ENCODE data around the gene DNAH11. TPM values are rescaled to one million over a fixed set of nuclear protein-coding genes. Genes with fewer than 3 reads are reported as not detected.

Gene DNAH11
- total RNA-seq, 1 experiment from 2014 or later: 2.0 TPM

DNA sequence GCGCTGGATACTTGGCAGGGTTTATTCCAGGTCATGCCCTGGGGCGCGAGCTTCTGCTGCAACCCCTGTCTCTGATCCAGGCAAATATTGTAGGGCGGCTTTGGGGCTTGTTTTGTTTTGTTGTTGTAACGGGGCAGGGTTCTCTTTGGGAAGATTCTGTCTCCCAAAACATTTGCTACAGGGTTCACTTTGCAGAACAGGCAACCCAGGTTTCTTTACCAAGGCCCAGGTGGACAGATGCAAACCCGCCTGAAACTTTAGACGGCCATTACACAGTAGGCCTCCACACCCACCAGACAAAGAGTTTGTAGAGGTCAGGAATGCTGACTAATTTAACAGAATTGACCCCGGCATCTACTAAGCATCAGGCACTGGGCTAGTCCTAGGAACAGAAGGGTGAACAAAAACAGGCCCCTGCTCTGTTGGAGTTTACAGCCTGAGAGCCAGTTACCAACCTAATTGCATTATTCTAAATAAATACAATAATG lies 403.4 kb downstream of the DNAH11 start:
- no TSS peak for BruUV-seq (replicated peaks)
- Mint-ChIP-seq H3K27me3 (ENCODE audit: insufficient read depth, unreplicated experiment) (peaks cover 7% of the 10 kb centered on the region), H3K9me3 (ENCODE audit: unreplicated experiment) (no peaks in the 10 kb centered on the region), H3K27ac (ENCODE audit: unreplicated experiment) (peak overlapping the region; percentile 86), H3K36me3 (ENCODE audit: insufficient read depth, unreplicated experiment) (no peaks in the 10 kb centered on the region), H3K4me1 (ENCODE audit: low read depth, unreplicated experiment) (peaks cover 12% of the 10 kb centered on the region), H3K4me3 (ENCODE audit: unreplicated experiment) (peak overlapping the region; percentile 73)
- CTCF ChIA-PET: interaction anchor here (0.8 kb wide), 1 partner anchor 137 kb away, joined by 4 read pairs; no protein-coding TSS in a partner anchor
- no peak for DNase-seq
- Histone ChIP-seq H3K4me3 (ENCODE audit: low read depth, low read length) (peak overlapping the region; percentile 64), H3K36me3 (ENCODE audit: control insufficient read depth, insufficient read depth, low read length) (no peaks in the 10 kb centered on the region), H3K9me3 (no peaks in the 10 kb centered on the region), H3K4me1 (0 out of 2 replicates have a peak, but pooled peaks cover 8% of the 10 kb centered on the region), H3K27me3 (replicated peaks; ENCODE audit: control insufficient read depth, insufficient read depth, low read length) (peaks cover 2% of the 10 kb centered on the region; the same call in 1 of the 2 replicates)
- intact Hi-C loops (cut with micrococcal nuclease; ENCODE audit: unreplicated experiment): no loop called here
- TF ChIP-seq, protein P1, sequence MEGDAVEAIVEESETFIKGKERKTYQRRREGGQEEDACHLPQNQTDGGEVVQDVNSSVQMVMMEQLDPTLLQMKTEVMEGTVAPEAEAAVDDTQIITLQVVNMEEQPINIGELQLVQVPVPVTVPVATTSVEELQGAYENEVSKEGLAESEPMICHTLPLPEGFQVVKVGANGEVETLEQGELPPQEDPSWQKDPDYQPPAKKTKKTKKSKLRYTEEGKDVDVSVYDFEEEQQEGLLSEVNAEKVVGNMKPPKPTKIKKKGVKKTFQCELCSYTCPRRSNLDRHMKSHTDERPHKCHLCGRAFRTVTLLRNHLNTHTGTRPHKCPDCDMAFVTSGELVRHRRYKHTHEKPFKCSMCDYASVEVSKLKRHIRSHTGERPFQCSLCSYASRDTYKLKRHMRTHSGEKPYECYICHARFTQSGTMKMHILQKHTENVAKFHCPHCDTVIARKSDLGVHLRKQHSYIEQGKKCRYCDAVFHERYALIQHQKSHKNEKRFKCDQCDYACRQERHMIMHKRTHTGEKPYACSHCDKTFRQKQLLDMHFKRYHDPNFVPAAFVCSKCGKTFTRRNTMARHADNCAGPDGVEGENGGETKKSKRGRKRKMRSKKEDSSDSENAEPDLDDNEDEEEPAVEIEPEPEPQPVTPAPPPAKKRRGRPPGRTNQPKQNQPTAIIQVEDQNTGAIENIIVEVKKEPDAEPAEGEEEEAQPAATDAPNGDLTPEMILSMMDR (IDR thresholded peaks at IDR 0.05; ENCODE audit: insufficient read depth in 1 of 2, low read depth in 1 of 2, low read length in 1 of 2, severe bottlenecking in 1 of 2, unreplicated experiment in 1 of 2): no peak
- POLR2A ChIA-PET: no interaction called here

DNA sequence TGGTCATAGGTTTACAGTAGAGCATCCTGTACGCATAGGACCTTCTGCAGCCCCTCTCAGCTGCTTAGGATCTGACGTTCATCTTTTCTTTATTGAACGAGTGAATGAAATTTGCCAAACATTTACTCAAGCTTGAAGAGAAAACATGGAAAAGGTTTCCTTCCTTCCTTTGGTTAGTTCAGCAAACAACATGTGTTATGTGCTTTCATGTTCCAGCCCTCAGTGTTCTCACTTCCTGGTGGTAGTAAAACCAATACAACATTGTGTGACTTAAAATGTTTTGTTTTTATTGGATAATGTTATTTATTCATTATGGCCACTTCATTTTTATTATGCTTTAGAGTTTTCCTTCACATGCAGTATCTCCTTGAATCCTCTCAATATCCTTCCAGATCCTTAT lies 404.2 kb downstream of the DNAH11 start:
- H3K36me3 ChIP-seq (ENCODE audit: control insufficient read depth, insufficient read depth, low read length): no peaks in the 10 kb centered on the region
- no peak overlapping the region for H3K4me3 ChIP-seq (ENCODE audit: low read depth, low read length)
- no peak for DNase-seq
- Mint-ChIP-seq H3K4me3 (ENCODE audit: unreplicated experiment) (no peak overlapping the region), H3K27ac (ENCODE audit: unreplicated experiment) (no peak overlapping the region), H3K9me3 (ENCODE audit: unreplicated experiment) (no peaks in the 10 kb centered on the region), H3K4me1 (ENCODE audit: low read depth, unreplicated experiment) (peaks cover 12% of the 10 kb centered on the region), H3K27me3 (ENCODE audit: insufficient read depth, unreplicated experiment) (peaks cover 7% of the 10 kb centered on the region), H3K36me3 (ENCODE audit: insufficient read depth, unreplicated experiment) (no peaks in the 10 kb centered on the region)
- H3K27me3 ChIP-seq (replicated peaks; ENCODE audit: control insufficient read depth, insufficient read depth, low read length): peaks cover 2% of the 10 kb centered on the region; the same call in 1 of the 2 replicates
- no TSS peak for BruUV-seq (replicated peaks)
- H3K4me1 ChIP-seq: 0 out of 2 replicates have a peak, but pooled peaks cover 5% of the 10 kb centered on the region
- H3K9me3 ChIP-seq: no peaks in the 10 kb centered on the region
- ChIA-PET POLR2A (no interaction called here), CTCF (no interaction called here)
- TF ChIP-seq, protein P1 (IDR thresholded peaks at IDR 0.05; ENCODE audit: insufficient read depth in 1 of 2, low read depth in 1 of 2, low read length in 1 of 2, severe bottlenecking in 1 of 2, unreplicated experiment in 1 of 2): no peak
- intact Hi-C loops (cut with micrococcal nuclease; ENCODE audit: unreplicated experiment): no loop called here

DNA sequence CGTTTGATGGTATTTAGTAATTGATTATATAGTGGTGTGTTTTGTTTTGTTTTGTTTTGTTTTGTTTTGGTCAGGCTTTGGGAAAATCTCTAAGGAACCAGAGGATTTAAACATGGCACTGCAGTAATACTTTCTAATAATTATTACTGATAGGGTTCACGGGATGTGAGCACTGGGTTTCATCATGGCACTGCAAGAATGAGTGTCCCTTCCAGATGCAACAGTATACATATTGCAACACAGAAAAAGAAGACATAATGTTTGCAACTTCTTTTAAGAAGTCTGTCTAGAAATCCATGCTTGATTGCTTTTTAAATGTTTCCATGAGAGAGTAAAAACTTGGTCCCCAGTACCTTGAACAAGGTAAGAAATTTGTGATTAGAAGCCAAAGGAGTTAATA lies 405.1 kb downstream of the DNAH11 start:
- Histone ChIP-seq H3K36me3 (ENCODE audit: control insufficient read depth, insufficient read depth, low read length) (no peaks in the 10 kb centered on the region), H3K9me3 (no peaks in the 10 kb centered on the region), H3K27me3 (replicated peaks; ENCODE audit: control insufficient read depth, insufficient read depth, low read length) (no peaks in the 10 kb centered on the region), H3K4me1 (0 out of 2 replicates have a peak, but pooled peaks cover 3% of the 10 kb centered on the region), H3K4me3 (ENCODE audit: low read depth, low read length) (no peak overlapping the region)
- H3K9me3 Mint-ChIP-seq (ENCODE audit: unreplicated experiment): no peaks in the 10 kb centered on the region
- H3K4me3 Mint-ChIP-seq (ENCODE audit: unreplicated experiment): no peak overlapping the region
- no TSS peak for BruUV-seq (replicated peaks)
- H3K27ac Mint-ChIP-seq (ENCODE audit: unreplicated experiment): no peak overlapping the region
- TF ChIP-seq, protein P1 (IDR thresholded peaks at IDR 0.05; ENCODE audit: insufficient read depth in 1 of 2, low read depth in 1 of 2, low read length in 1 of 2, severe bottlenecking in 1 of 2, unreplicated experiment in 1 of 2): no peak
- H3K36me3 Mint-ChIP-seq (ENCODE audit: insufficient read depth, unreplicated experiment): no peaks in the 10 kb centered on the region
- no peak for DNase-seq
- intact Hi-C loops (cut with micrococcal nuclease; ENCODE audit: unreplicated experiment): no loop called here
- peaks cover 12% of the 10 kb centered on the region for H3K4me1 Mint-ChIP-seq (ENCODE audit: low read depth, unreplicated experiment)
- CTCF ChIA-PET: no interaction called here
- POLR2A ChIA-PET: no interaction called here
- peaks cover 7% of the 10 kb centered on the region for H3K27me3 Mint-ChIP-seq (ENCODE audit: insufficient read depth, unreplicated experiment)

Measured in Caco-2 (cell line).